B cell (primary cell): ENCODE results near the gene LRBA.

Experiments
- EZH2 ChIP-seq: IDR thresholded peaks from 2 replicates; pipeline ENCODE4 v1.6.1; 2012; ENCODE audit warnings: borderline replicate concordance, low read depth, mild to moderate bottlenecking, moderate library complexity, low read length; ENCODE audit not compliant: insufficient read depth, poor library complexity, severe bottlenecking
- TF ChIP-seq, protein P1 (sequence below): fragments of 200-600 bp; IDR thresholded peaks from one replicate; pipeline ENCODE4 v1.8.0; 2022; ENCODE audit warnings: antibody characterized with exemption, mild to moderate bottlenecking

DNA sequence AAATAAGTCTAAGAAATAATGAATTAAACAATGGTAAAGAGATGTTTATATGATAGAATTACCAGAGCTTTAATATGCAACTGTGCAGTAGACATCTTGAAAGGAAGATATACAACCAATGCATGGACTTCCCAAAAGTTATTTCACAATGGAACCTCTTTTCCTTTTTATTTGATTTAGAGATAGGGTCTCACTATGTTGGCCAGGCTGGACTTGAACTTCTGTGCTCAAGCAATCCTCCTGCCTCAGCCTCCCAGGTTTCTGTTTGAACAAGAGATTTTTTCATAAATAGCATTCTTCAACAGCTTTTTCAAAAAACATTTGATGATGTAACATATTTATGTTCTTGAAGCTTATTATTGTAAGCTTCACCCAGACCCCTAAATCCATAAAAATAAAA lies 72.0 kb downstream of the LRBA start:
- TF ChIP-seq, protein P1, sequence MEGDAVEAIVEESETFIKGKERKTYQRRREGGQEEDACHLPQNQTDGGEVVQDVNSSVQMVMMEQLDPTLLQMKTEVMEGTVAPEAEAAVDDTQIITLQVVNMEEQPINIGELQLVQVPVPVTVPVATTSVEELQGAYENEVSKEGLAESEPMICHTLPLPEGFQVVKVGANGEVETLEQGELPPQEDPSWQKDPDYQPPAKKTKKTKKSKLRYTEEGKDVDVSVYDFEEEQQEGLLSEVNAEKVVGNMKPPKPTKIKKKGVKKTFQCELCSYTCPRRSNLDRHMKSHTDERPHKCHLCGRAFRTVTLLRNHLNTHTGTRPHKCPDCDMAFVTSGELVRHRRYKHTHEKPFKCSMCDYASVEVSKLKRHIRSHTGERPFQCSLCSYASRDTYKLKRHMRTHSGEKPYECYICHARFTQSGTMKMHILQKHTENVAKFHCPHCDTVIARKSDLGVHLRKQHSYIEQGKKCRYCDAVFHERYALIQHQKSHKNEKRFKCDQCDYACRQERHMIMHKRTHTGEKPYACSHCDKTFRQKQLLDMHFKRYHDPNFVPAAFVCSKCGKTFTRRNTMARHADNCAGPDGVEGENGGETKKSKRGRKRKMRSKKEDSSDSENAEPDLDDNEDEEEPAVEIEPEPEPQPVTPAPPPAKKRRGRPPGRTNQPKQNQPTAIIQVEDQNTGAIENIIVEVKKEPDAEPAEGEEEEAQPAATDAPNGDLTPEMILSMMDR = no peak
- no peak for TF ChIP-seq EZH2
